H1 (cell line): ENCODE measurements around the gene GPRIN3. TPM values are rescaled to one million over a fixed set of nuclear protein-coding genes. Genes with fewer than 3 reads are reported as not detected.

Source experiments
- CBX5 ChIP-seq: fragments of 300-800, 300-1000 bp; sonication (generic); IDR thresholded peaks from 2 replicates; pipeline ENCODE4 v1.7.1; 2016; ENCODE audit warnings: antibody characterized with exemption, low read length, low read depth
- HDAC2 ChIP-seq, 2 experiments: fragments of 300-600 bp in 1 of 2; sonication (generic) in 1 of 2; IDR thresholded peaks; 2 replicates each; pipeline ENCODE4 v1.6.1; 2011 to 2012; ENCODE audit warnings: low read depth in 2 of 2, low read length in 2 of 2, mild to moderate bottlenecking in 2 of 2, moderate library complexity in 2 of 2, borderline replicate concordance in 1 of 2, inconsistent platforms in 1 of 2
- ZNF274 ChIP-seq: IDR thresholded peaks from 2 replicates; pipeline ENCODE4 v1.7.0; 2012; ENCODE audit warnings: low read length, borderline replicate concordance; ENCODE audit errors: extremely low read depth
- polyA plus RNA-seq, 7 experiments: library from polyadenylated mRNA; depleted of rRNA in 3 of 7; stranded (reverse) in 5 of 7; unstranded in 2 of 7; fragments of >200 nt in 5 of 7; fragments of 200-250 nt in 2 of 7; gene quantifications; 1 replicate in 5 of 7; 2 replicates in 1 of 7; 4 replicates in 1 of 7; pipeline versions ENCODE4 v1.2.1 to v1.2.3, GENCODE V29; 2011 to 2013; ENCODE audit warnings: missing spikeins in 2 of 7, mixed read lengths in 2 of 7
- total RNA-seq: library from RNA; stranded (reverse); fragmentation: NEBNext Ultra II Directional; extraction: Animal tissue kit (Norgen Biotek cat#: 25700); gene quantifications from 2 replicates; pipeline ENCODE4 v1.2.1, GENCODE V29; 2021

GPRIN3 gene
- total and polyA plus RNA-seq, 2 of the 8 experiments (the other 6 are each of a cell fraction or from before 2014, with no cell fraction given): 0.17 to 1.4 TPM

- TF ChIP-seq CBX5: no peak
- no peak for TF ChIP-seq HDAC2 (IDR thresholded peaks at IDR 0.05; ENCODE audit: borderline replicate concordance in 1 of 2, low read depth in 2 of 2, low read length in 2 of 2)
- TF ChIP-seq ZNF274: no peak
Measured at GRCh38 chr4:89336818-89337420, 29.3 kb upstream of the GPRIN3 start (continued).
